Endothelial cell of umbilical vein (primary cell): ENCODE data around the gene USH2A. TPM values are rescaled to one million over a fixed set of nuclear protein-coding genes. Genes with fewer than 3 reads are reported as not detected.

Source experiments
- BruUV-seq: library from RNA; stranded (reverse); fragments of 400-500 nt; replicated peaks from 2 replicates; lab custom pipeline; 2021; lab: Mats Ljungman, UMichigan
- CTCF ChIA-PET: fragments of 300-600, 350-600 bp; sonication (Branson Sonifier 250); formaldehyde crosslinking; loops from one replicate; lab custom pipeline; 2021; ENCODE audit warnings: antibody characterized with exemption, inconsistent platforms; lab: Charles Lee
- POLR2A ChIA-PET: fragments of 300-600, 350-600 bp; sonication (Branson Sonifier 250); formaldehyde crosslinking; loops from one replicate; lab custom pipeline; 2021; ENCODE audit warnings: antibody characterized with exemption, inconsistent platforms; lab: Charles Lee
- DNase-seq: peaks from one replicate; pipeline ENCODE4 v3.0.0-alpha.2; 2011; ENCODE audit warnings: low read depth, low spot score
- FAIRE-seq: peaks from 2 replicates; lab custom pipeline; 2011; peaks lifted over from hg19 to GRCh38; lab: Jason Lieb, UNC
- H2AFZ ChIP-seq: 2 replicates; pipeline ENCODE4 v1.6.0; 2012; ENCODE audit warnings: low read depth, low read length, control low read depth, inconsistent platforms
- H3K27ac ChIP-seq: 2 replicates; pipeline ENCODE4 v1.5.1; 2011; ENCODE audit warnings: low read depth, mild to moderate bottlenecking, control low read depth, low read length, moderate library complexity; ENCODE audit not compliant: insufficient read depth
- H3K27me3 ChIP-seq, 2 experiments: 2 replicates each; pipeline versions ENCODE4 v1.6.0 to v1.6.1; 2011; ENCODE audit warnings: low read length in 2 of 2, mixed read lengths in 1 of 2; ENCODE audit not compliant: control insufficient read depth in 2 of 2, insufficient read depth in 2 of 2
- H3K36me3 ChIP-seq, 2 experiments: 2 replicates in 1 of 2; 3 replicates in 1 of 2; pipeline ENCODE4 v1.5.1; 2011; ENCODE audit warnings: low read length in 2 of 2, mild to moderate bottlenecking in 1 of 2, moderate library complexity in 1 of 2; ENCODE audit not compliant: control insufficient read depth in 2 of 2, insufficient read depth in 2 of 2; ENCODE audit errors: extremely low read depth in 1 of 2
- H3K4me1 ChIP-seq: 3 replicates; pipeline ENCODE4 v1.5.1; 2011; ENCODE audit warnings: mild to moderate bottlenecking, low read length; ENCODE audit not compliant: control insufficient read depth, insufficient read depth; ENCODE audit errors: extremely low read depth
- H3K4me2 ChIP-seq: 2 replicates; pipeline ENCODE4 v1.6.1; 2011; ENCODE audit warnings: low read length, control low read depth, mixed read lengths; ENCODE audit not compliant: insufficient read depth
- H3K4me3 ChIP-seq, 3 experiments: fragments of 200-600 bp in 1 of 3; sonication (generic), shearing (Covaris generic) in 1 of 3; replicated peaks in 1 of 3; 2 replicates each; pipeline ENCODE4 v1.5.1; 2011 to 2016; ENCODE audit warnings: control low read depth in 3 of 3, low read length in 3 of 3, mild to moderate bottlenecking in 2 of 3, inconsistent platforms in 1 of 3, low read depth in 1 of 3, moderate library complexity in 1 of 3; ENCODE audit not compliant: insufficient read depth in 1 of 3
- H3K79me2 ChIP-seq: 2 replicates; pipeline ENCODE4 v1.6.0; 2012; ENCODE audit warnings: low read length, inconsistent platforms; ENCODE audit not compliant: control insufficient read depth, insufficient read depth
- H3K9ac ChIP-seq: replicated peaks from 2 replicates; pipeline ENCODE3; 2011; ENCODE audit warnings: low read length, control low read depth; ENCODE audit not compliant: insufficient read depth; ENCODE audit errors: extremely low read depth
- H3K9me1 ChIP-seq: replicated peaks from 3 replicates; pipeline ENCODE4 v1.6.0; 2011; ENCODE audit warnings: mild to moderate bottlenecking, low read length; ENCODE audit not compliant: control insufficient read depth, insufficient read depth; ENCODE audit errors: extremely low read depth
- H3K9me3 ChIP-seq: replicated peaks from 2 replicates; pipeline ENCODE4 v1.5.1; 2012; ENCODE audit warnings: low read length, inconsistent platforms; ENCODE audit not compliant: control insufficient read depth, insufficient read depth
- H4K20me1 ChIP-seq: replicated peaks from 2 replicates; pipeline ENCODE3; 2011; ENCODE audit warnings: mild to moderate bottlenecking, low read length; ENCODE audit not compliant: control insufficient read depth, insufficient read depth; ENCODE audit errors: extremely low read depth
- CTCF ChIP-seq, 2 donors: IDR thresholded peaks; 1 replicate in 1 of 2; 2 replicates in 1 of 2; pipeline ENCODE4 v1.5.1; 2011; ENCODE audit warnings: low read length in 2 of 2, mild to moderate bottlenecking in 2 of 2, moderate library complexity in 2 of 2, control low read depth in 1 of 2, inconsistent platforms in 1 of 2, low read depth in 1 of 2; ENCODE audit not compliant: insufficient read depth in 1 of 2; ENCODE audit errors: extremely low read depth in 1 of 2
- EZH2 ChIP-seq: IDR thresholded peaks from 2 replicates; pipeline ENCODE4 v1.6.1; 2012; ENCODE audit warnings: borderline replicate concordance, low read depth, mild to moderate bottlenecking, moderate library complexity, low read length, inconsistent platforms; ENCODE audit not compliant: severe bottlenecking
- FOS ChIP-seq: IDR thresholded peaks from 2 replicates; pipeline ENCODE4 v1.6.1; 2011; ENCODE audit warnings: mild to moderate bottlenecking, low read length, moderate library complexity, borderline replicate concordance; ENCODE audit not compliant: insufficient read depth
- GATA2 ChIP-seq: IDR thresholded peaks from 2 replicates; pipeline ENCODE4 v1.7.0; 2011; ENCODE audit warnings: low read depth, mild to moderate bottlenecking, moderate library complexity, mixed read lengths, low read length; ENCODE audit not compliant: insufficient read length, insufficient read depth
- JUN ChIP-seq: IDR thresholded peaks from 2 replicates; pipeline ENCODE4 v1.6.1; 2011; ENCODE audit warnings: borderline replicate concordance, low read depth; ENCODE audit not compliant: insufficient read length, insufficient read depth
- MAX ChIP-seq: IDR thresholded peaks from 2 replicates; pipeline ENCODE4 v1.6.1; 2011; ENCODE audit not compliant: insufficient read depth, insufficient read length
- MYC ChIP-seq: IDR thresholded peaks from one replicate; pipeline ENCODE4 v1.6.1; 2011; ENCODE audit warnings: mild to moderate bottlenecking, low read depth, low read length
- POLR2A ChIP-seq: IDR thresholded peaks from 2 replicates; pipeline ENCODE4 v1.6.1; 2012; ENCODE audit warnings: low read depth, mild to moderate bottlenecking, control low read depth, low read length
- POLR2AphosphoS5 ChIP-seq: IDR thresholded peaks from 2 replicates; pipeline ENCODE4 v1.6.1; 2012; ENCODE audit warnings: low read depth, mild to moderate bottlenecking, control low read depth, low read length, moderate library complexity; ENCODE audit not compliant: insufficient read depth
- dilution Hi-C: fragments of 300-500 bp; cut with MboI; formaldehyde crosslinking; loops from one replicate; pipeline ENCODE4 v1.15.0; 2019; ENCODE audit warnings: low sequenced_read_pairs; ENCODE audit not compliant: extremely low pct_ligation_motif_present
- intact Hi-C: fragments of 100-400 bp; cut with micrococcal nuclease; formaldehyde crosslinking; loops from one replicate; pipeline ENCODE4 v1.10.0; 2022
- polyA plus RNA-seq, 4 experiments: library from polyadenylated mRNA; depleted of rRNA in 3 of 4; stranded (reverse) in 3 of 4; unstranded in 1 of 4; fragments of >200 nt; gene quantifications; 2 replicates each; pipeline versions ENCODE4 v1.2.1 to v1.2.3, GENCODE V29; 2011 to 2012; ENCODE audit warnings: missing spikeins in 1 of 4
- total RNA-seq: library from RNA; stranded (reverse); gene quantifications from 2 replicates; pipeline ENCODE4 v1.2.3, GENCODE V29; 2021

USH2A gene
- total and polyA plus RNA-seq, 2 donors (not counting 3 experiments of a cell fraction or from before 2014, with no cell fraction given) = not detected

- peaks cover 3% of the 10 kb centered on the region for H3K9me3 ChIP-seq
- no peak for DNase-seq
- no peaks in the 10 kb centered on the region for H3K9me1 ChIP-seq
- BruUV-seq = no TSS peak
- no peak for FAIRE-seq
- dilution Hi-C loops (no loop called here), intact Hi-C loops (no loop called here)
- no peak overlapping the region for H3K4me3 ChIP-seq
- H3K9ac ChIP-seq = no peak overlapping the region
- POLR2A ChIA-PET = no interaction called here
- TF ChIP-seq CTCF (IDR thresholded peaks at IDR 0.05; ENCODE audit: extremely low read depth in 1 of 2, insufficient read depth in 1 of 2, low read depth in 1 of 2, low read length in 2 of 2) = no peak
- no peak for TF ChIP-seq MYC
- no peak for TF ChIP-seq GATA2
- no peak for TF ChIP-seq POLR2AphosphoS5
- TF ChIP-seq POLR2A = no peak
- TF ChIP-seq MAX = no peak
- no peak for TF ChIP-seq FOS
- no peak for TF ChIP-seq EZH2
- no peak for TF ChIP-seq JUN
- H3K4me2 ChIP-seq = no peak overlapping the region
- H3K27ac ChIP-seq = no peak overlapping the region
- H3K79me2 ChIP-seq = no peaks in the 10 kb centered on the region
- H3K27me3 ChIP-seq = no peaks in the 10 kb centered on the region
- CTCF ChIA-PET = no interaction called here
- no peaks in the 10 kb centered on the region for H3K4me1 ChIP-seq
- H4K20me1 ChIP-seq = no peaks in the 10 kb centered on the region
- H2AFZ ChIP-seq = no peak overlapping the region
- H3K36me3 ChIP-seq = no peaks in the 10 kb centered on the region
Observed at GRCh38 chr1:215807911-215808436, 615.3 kb downstream of the USH2A start.
